Smooth muscle cell (in vitro differentiated cells): ENCODE data around the gene LRRC25. TPM values are rescaled to one million over a fixed set of nuclear protein-coding genes. Genes with fewer than 3 reads are reported as not detected.

Experiments used
- DNase-seq: peaks from one replicate; lab custom pipeline; 2025; ENCODE audit not compliant: unreplicated experiment; lab: John Stamatoyannopoulos, UW
- H2AFZ ChIP-seq: fragments of 200-600 bp; sonication (generic); 2 replicates; pipeline ENCODE4 v1.6.0; 2016; ENCODE audit warnings: antibody characterized with exemption, low read depth, mild to moderate bottlenecking
- H3F3A ChIP-seq: fragments of 200-600 bp; sonication (generic); 2 replicates; pipeline ENCODE4 v1.6.0; 2017; ENCODE audit warnings: antibody characterized with exemption, low read depth
- H3K27ac ChIP-seq: fragments of 200-600 bp; sonication (generic); 2 replicates; pipeline ENCODE4 v1.5.1; 2016; ENCODE audit warnings: low read depth, mild to moderate bottlenecking
- H3K27me3 ChIP-seq: fragments of 200-600 bp; sonication (generic); 2 replicates; pipeline ENCODE4 v1.6.1; 2016; ENCODE audit warnings: low read depth, mild to moderate bottlenecking
- H3K36me3 ChIP-seq: fragments of 200-600 bp; sonication (generic); 2 replicates; pipeline ENCODE4 v1.5.1; 2016; ENCODE audit warnings: low read depth
- H3K4me1 ChIP-seq: fragments of 200-600 bp; sonication (generic); 2 replicates; pipeline ENCODE4 v1.5.1; 2016; ENCODE audit warnings: low read depth
- H3K4me2 ChIP-seq: fragments of 200-600 bp; sonication (generic); 2 replicates; pipeline ENCODE4 v1.6.0; 2016; ENCODE audit warnings: mild to moderate bottlenecking
- H3K4me3 ChIP-seq: fragments of 200-600 bp; sonication (generic); 2 replicates; pipeline ENCODE4 v1.5.1; 2016; ENCODE audit warnings: mild to moderate bottlenecking
- H3K79me2 ChIP-seq: fragments of 200-600 bp; sonication (generic); 2 replicates; pipeline ENCODE4 v1.6.0; 2016; ENCODE audit warnings: low read depth, mild to moderate bottlenecking
- H3K9ac ChIP-seq: fragments of 200-600 bp; sonication (generic); 2 replicates; pipeline ENCODE4 v1.6.0; 2016; ENCODE audit warnings: low read depth
- H3K9me3 ChIP-seq: fragments of 200-600 bp; sonication (generic); replicated peaks from 2 replicates; pipeline ENCODE4 v1.5.1; 2016; ENCODE audit warnings: low read depth
- H4K20me1 ChIP-seq: fragments of 200-600 bp; sonication (generic); 2 replicates; pipeline ENCODE4 v1.6.0; 2016; ENCODE audit warnings: low read depth
- WGBS: methylation state at CpG from one replicate; pipeline ENCODE4 v1.1.7; 2016; ENCODE audit warnings: low lambda C conversion rate; 5-methylcytosine and 5-hydroxymethylcytosine counted together
- polyA plus RNA-seq: library from polyadenylated mRNA; unstranded; fragments of >200 nt; fragmentation: Nextera tagmentation; extraction: Ambion mirVana; gene quantifications from 2 replicates; pipeline ENCODE4 v1.2.1, GENCODE V29; 2016
- total RNA-seq: library from RNA; depleted of rRNA; stranded (reverse); fragments of >200 nt; gene quantifications from 2 replicates; pipeline ENCODE4 v1.2.3, GENCODE V29; 2014
- TF ChIP-seq, protein P1 (sequence below): fragments of 200-600 bp; sonication (generic); IDR thresholded peaks from 2 replicates; pipeline ENCODE4 v1.5.1; 2017; ENCODE audit warnings: borderline replicate concordance, mild to moderate bottlenecking, antibody characterized with exemption; ENCODE audit not compliant: insufficient read depth, poor library complexity, severe bottlenecking

LRRC25 gene
- total and polyA plus RNA-seq, 2 experiments from 2014 or later = 0.34 TPM; not detected in 1

- Histone ChIP-seq H2AFZ (no peak overlapping the region), H3K27ac (peak overlapping the region; percentile 83), H3K36me3 (no peaks in the 10 kb centered on the region), H4K20me1 (no peaks in the 10 kb centered on the region), H3K9ac (peak overlapping the region; percentile 68), H3K4me2 (peak overlapping the region; percentile 22), H3K79me2 (no peaks in the 10 kb centered on the region), H3K4me1 (peaks cover 10% of the 10 kb centered on the region), H3K9me3 (no peaks in the 10 kb centered on the region), H3K4me3 (no peak overlapping the region), H3F3A (peaks cover 3% of the 10 kb centered on the region), H3K27me3 (no peaks in the 10 kb centered on the region)
- TF ChIP-seq, protein P1, sequence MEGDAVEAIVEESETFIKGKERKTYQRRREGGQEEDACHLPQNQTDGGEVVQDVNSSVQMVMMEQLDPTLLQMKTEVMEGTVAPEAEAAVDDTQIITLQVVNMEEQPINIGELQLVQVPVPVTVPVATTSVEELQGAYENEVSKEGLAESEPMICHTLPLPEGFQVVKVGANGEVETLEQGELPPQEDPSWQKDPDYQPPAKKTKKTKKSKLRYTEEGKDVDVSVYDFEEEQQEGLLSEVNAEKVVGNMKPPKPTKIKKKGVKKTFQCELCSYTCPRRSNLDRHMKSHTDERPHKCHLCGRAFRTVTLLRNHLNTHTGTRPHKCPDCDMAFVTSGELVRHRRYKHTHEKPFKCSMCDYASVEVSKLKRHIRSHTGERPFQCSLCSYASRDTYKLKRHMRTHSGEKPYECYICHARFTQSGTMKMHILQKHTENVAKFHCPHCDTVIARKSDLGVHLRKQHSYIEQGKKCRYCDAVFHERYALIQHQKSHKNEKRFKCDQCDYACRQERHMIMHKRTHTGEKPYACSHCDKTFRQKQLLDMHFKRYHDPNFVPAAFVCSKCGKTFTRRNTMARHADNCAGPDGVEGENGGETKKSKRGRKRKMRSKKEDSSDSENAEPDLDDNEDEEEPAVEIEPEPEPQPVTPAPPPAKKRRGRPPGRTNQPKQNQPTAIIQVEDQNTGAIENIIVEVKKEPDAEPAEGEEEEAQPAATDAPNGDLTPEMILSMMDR = no peak
- 77% methylated on average over 4 of the region's 4 CpGs for WGBS
- DNase-seq = no peak
Measured at GRCh38 chr19:18373407-18373891, 24.0 kb downstream of the LRRC25 start.

GRCh38 chr19:18368504-18369222, 28.8 kb downstream of the LRRC25 start:
- H3K79me2 ChIP-seq = no peaks in the 10 kb centered on the region
- H3K9me3 ChIP-seq = no peaks in the 10 kb centered on the region
- no peak overlapping the region for H3K4me3 ChIP-seq
- H3K36me3 ChIP-seq = no peaks in the 10 kb centered on the region
- 86% methylated on average over 15 of the region's 15 CpGs for WGBS
- TF ChIP-seq, protein P1 = no peak
- H3K4me1 ChIP-seq = peaks cover 12% of the 10 kb centered on the region
- no peak overlapping the region for H3K27ac ChIP-seq
- no peak overlapping the region for H2AFZ ChIP-seq
- no peak overlapping the region for H3K9ac ChIP-seq
- no peak for DNase-seq
- H3K27me3 ChIP-seq = no peaks in the 10 kb centered on the region
- no peaks in the 10 kb centered on the region for H3F3A ChIP-seq
- H3K4me2 ChIP-seq = no peak overlapping the region
- H4K20me1 ChIP-seq = no peaks in the 10 kb centered on the region

DNA sequence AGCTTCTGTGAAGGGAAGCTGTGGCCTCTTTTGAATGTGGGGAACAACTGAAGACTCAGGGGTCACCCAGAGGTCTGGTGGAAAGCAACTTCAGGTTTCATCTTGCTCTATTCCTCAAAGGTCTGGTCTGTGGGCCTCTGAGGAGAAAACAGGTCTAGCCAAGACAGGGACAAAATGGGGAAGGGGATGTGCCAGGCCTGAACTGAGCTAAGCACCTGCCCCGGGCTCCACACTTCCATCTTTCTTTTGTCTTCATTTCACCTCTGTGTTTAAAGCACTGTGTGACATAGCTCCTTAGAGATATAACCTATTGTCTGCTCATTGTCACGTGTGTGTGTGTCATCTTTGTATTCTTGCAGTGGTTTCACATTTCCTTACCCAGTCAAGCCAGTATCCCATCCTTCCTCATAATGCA, 31.4 kb downstream of the LRRC25 start:
- Histone ChIP-seq H3K4me2 (no peak overlapping the region), H3K27ac (peak overlapping the region; percentile 94), H3K4me1 (peaks cover 12% of the 10 kb centered on the region), H3K27me3 (no peaks in the 10 kb centered on the region), H3K9ac (peak overlapping the region; percentile 83), H3K9me3 (no peaks in the 10 kb centered on the region), H3F3A (peaks cover 9% of the 10 kb centered on the region), H2AFZ (no peak overlapping the region), H3K36me3 (no peaks in the 10 kb centered on the region), H3K4me3 (no peak overlapping the region), H4K20me1 (no peaks in the 10 kb centered on the region), H3K79me2 (no peaks in the 10 kb centered on the region)
- WGBS = 79% methylated on average over 2 of the region's 2 CpGs
- DNase-seq = no peak
- TF ChIP-seq, protein P1 = no peak
